Tongue (tissue), 2 donors: ENCODE measurements around the gene SCTR. TPM values are rescaled to one million over a fixed set of nuclear protein-coding genes. Genes with fewer than 3 reads are reported as not detected.

Experiments
- DNase-seq: peaks from one replicate; pipeline ENCODE4 v3.0.0-alpha.2; 2015
- total RNA-seq: library from RNA; depleted of rRNA; stranded (reverse); fragments of >200 nt; gene quantifications from one replicate; pipeline ENCODE4 v1.2.3, GENCODE V29; 2014

SCTR gene
- total RNA-seq = 0.21 TPM

- no peak for DNase-seq
Observed at GRCh38 chr2:119523952-119524694, at the start of gene SCTR. SCTR (minus strand) TSS chr2:119524483; CDS start chr2:119524226, 257 bp downstream.

DNA sequence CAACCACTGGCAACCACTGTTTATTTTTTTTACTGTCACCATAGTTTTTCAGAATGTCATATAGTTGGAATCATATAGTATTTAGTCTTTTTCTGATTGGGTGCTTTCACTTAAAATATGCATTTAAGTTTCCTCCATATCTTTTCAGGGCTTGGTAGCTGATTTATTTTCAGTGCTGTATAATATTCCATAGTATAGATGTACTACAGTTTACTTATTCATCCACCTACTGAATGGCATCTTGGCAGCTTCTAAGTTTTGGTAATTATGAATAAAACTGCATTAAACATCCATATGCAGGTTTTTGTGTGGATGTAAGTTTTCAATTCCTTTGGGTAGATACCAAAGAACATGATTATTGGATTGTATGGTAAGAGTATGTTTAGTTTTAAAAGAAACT, 43.0 kb upstream of the SCTR start:
- no peak for DNase-seq

GRCh38 chr2:119565481-119565880, 41.2 kb upstream of the SCTR start:
- DNase-seq = no peak

- no peak for DNase-seq
Observed at GRCh38 chr2:119553687-119554344, 29.5 kb upstream of the SCTR start.

DNA sequence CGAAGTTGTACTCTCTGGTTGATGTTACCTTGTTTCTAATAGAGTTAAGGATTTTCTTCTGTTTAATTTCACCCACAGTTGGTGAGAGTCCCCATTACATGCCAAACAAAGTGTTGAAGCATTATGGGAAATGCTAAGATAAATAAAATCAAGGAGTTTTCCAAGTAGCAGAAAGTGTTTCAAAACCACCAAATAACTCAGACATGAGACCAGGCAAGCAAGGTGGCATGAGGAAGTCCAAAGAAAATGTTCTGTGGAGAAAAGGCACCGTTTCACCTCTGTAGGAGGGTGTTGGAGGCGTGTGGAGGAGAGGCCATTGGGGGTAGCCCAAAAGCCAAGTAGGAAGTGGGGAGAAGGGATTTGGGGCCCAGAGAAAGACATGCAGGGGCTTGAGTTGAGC, 28.6 kb upstream of the SCTR start:
- DNase-seq = no peak

- no peak for DNase-seq
Observed at GRCh38 chr2:119550856-119551255, 26.6 kb upstream of the SCTR start.

- no peak for DNase-seq
Observed at GRCh38 chr2:119550346-119550745, 26.1 kb upstream of the SCTR start.

- no peak for DNase-seq
Observed at GRCh38 chr2:119549241-119549640, 25.0 kb upstream of the SCTR start.

DNA sequence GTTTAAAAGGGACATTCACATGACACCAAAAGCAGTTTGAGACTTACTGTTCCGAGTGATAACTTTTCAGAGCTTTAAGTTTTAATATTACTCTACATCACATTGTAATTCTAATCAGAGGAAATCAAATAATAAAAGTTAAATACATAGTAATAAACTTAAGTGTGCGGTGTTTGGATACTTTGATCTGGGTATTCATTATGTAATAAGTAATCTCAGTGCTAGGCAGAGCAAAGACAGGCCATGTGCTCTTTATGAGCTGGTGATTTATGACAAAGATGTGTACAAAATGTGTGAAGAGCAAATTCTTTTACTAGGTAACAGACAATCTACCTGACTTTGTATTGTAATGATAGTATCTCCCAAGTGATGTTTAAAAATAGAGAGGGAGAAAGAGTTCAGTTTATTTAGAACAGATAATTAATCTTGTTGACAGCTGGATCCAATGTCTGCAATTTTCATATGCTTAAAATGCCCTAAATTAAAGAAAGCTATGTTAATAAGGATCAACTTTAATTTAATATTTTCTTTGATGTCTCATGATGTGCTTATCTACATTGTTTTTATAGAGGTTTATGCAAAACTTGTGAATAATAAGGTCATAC, 24.3 kb upstream of the SCTR start:
- no peak for DNase-seq

DNA sequence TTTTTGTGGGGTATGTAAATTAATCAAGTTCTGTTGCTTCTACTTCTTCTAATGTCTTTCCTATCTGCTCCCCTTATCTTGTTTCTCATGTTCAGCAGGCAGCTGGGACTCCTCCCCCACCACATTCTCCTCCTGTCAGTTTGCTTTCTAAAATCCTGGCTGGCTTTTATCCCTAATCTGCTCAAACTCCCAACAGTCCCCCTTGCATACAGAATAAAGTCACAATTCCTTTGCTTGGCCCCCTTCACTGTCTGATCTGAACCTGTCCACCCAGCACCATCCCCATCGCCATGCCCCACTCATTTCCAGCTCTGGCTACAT, 22.1 kb upstream of the SCTR start:
- DNase-seq = no peak

DNA sequence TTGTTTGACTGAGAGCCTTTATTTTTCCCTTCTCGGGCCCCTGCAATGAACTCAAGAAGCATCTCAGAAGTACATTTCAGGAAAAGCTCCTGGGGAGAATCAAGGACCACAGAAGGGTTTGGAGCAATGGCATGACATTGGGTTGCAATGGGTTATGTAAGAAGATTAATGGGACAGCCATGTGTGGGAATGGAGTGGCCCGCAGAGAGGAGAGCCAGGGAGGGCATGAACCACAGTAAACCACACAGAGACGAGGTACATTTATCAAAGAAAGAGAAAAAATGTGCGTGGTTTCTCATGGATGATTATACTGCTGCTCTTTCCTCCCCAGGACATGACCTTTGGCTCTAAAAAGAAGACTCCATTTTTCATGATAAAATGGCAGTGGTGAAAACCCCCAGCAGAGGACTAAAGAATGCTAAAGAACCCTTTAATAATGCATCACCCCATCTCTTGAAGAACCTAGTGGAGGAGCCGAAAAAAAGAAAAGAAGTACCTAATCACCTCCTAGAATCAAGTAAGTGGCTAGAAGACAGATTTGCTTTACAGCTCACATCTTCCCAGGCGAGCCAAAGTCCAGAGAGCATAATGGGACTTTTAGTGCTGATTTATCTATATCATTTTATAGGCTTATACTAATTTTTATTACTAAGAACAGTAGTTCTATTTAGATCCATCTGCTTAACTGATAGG, 21.6 kb upstream of the SCTR start:
- no peak for DNase-seq

GRCh38 chr2:119544939-119545475, 20.7 kb upstream of the SCTR start:
- no peak for DNase-seq

GRCh38 chr2:119544075-119544938, 20.0 kb upstream of the SCTR start, which contains the start of gene CFAP221:
CFAP221 (plus strand) TSS chr2:119544449; CDS start chr2:119546132, 1,683 bp downstream.
- peak; percentile 79 for DNase-seq

DNA sequence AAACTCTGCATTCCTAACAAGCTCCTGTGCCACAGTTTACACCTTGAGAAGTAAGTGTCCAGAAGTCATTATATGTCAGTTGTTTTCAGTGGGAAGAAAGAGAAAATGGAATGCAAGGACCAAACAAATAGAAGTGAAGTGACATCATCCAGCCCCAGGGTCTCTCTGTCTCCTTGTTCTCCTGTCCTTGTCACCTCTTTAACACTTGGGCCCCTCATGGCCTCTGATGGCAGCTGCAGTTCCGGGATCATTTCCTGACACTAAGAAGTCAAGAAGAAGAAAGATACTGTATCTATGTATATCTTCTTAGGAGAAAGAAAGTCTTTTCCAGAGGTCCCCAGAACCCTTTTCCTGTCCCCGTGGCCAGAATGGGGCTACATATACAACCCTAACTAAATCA, 17.2 kb upstream of the SCTR start:
- DNase-seq = no peak

- DNase-seq = no peak
Observed at GRCh38 chr2:119537792-119538191, 13.5 kb upstream of the SCTR start.

- no peak for DNase-seq
Observed at GRCh38 chr2:119536707-119537106, 12.4 kb upstream of the SCTR start.

DNA sequence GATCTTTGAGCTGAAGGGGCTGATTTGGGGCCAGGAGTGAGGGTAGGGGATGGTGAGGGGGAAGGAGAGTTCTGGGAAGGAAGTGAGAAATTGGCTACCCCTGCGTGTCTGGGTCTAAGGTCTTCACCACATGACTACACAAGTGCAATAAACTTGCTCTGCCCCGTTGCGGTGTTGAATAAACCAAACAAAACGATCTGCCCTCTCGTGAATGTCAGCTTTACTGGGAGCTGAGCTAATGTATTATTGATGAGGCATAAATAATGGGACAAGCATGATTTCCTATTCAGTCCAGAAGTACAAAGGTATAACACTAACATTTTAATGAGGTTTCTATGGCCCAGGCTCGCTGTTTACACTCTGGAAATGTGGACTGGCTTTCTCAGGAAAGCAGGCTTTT, 11.9 kb upstream of the SCTR start:
- no peak for DNase-seq

DNA sequence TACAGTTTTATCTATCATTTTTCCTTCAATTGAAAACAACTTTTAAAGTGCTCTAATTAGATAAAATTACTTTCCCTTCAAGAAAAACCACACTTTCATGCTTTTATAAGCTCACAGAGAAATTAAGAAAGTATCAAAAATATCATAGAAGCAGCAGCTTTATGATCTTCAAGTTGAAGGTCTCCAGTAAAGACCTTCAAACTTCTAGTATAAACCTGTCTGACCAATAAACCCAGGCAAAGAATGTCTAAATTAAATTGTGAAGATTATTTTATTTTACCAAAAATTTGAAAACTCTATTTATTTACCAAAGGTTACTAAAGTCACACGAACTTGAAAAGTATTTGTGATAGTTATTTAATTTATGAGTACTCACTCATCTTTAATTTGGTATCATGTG, 9.3 kb upstream of the SCTR start:
- DNase-seq = no peak

GRCh38 chr2:119531292-119531691, 7.0 kb upstream of the SCTR start:
- peak; percentile 13 for DNase-seq

DNA sequence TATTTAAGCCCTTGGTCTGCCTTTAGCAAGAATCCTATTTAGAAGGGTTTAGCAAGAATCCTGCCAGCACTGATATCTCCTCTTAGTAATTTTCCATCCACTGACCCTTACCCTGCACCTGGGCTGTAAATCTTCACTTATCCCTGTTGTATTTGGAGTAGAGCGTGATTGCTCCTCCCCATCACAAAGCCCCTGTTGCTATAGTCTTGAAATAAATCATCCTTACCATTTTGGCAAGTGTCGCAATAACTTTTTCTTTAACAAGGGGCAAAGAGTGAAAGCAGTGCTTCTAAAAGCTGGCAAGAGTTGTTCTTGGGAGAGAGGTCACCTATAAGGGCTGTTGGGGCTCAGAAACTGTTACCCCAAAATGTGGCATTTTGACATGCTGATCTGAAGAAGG, 3.7 kb upstream of the SCTR start:
- DNase-seq = no peak

- no peak for DNase-seq
Observed at GRCh38 chr2:119525614-119526013, 1.3 kb upstream of the SCTR start.
